ENCODE data around the gene TMEM200C.

GRCh38 chr18:5839102-5839501 lies 56.2 kb downstream of the TMEM200C start:
- no peak for TF ChIP-seq PPARA (CRISPR knock-in tag; IDR thresholded peaks at IDR 0.05; ENCODE audit: borderline replicate concordance)
- TF ChIP-seq ZFP30 (CRISPR knock-in tag; IDR thresholded peaks at IDR 0.05): no peak
- TF ChIP-seq ZNF8 (CRISPR knock-in tag; IDR thresholded peaks at IDR 0.05): no peak
- no peak for TF ChIP-seq CREB5 (CRISPR knock-in tag; IDR thresholded peaks at IDR 0.05; ENCODE audit: low read depth)
- no peak for TF ChIP-seq RARB (CRISPR knock-in tag; IDR thresholded peaks at IDR 0.05)
- no peak for TF ChIP-seq GLIS3 (CRISPR knock-in tag; IDR thresholded peaks at IDR 0.05)
- no peak for TF ChIP-seq ARNTL (CRISPR knock-in tag; IDR thresholded peaks at IDR 0.05; ENCODE audit: borderline replicate concordance, low read depth)
- TF ChIP-seq ZFP3 (CRISPR knock-in tag; IDR thresholded peaks at IDR 0.05): no peak
